ENCODE measurements around the gene LZTS3.

DNA sequence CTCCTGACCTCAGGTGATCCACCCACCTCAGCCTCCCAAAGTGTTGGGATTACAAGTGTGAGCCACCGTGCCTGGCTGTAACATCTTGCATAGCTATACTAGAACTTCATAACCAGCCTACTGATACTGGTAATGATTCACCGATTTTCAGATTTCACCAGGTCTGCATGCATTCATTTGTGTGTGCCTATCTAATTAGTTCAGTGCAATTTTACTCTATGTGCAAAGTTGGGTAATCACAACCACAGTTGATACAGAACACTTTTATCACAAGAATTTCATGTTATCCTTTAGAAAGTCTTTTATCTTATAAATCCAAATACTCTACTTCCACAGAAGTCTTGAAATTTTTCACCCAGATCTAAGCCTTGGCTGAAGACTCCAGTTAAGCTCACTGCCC lies 35.9 kb downstream of the LZTS3 start:
- TF ChIP-seq NANOG (IDR thresholded peaks at IDR 0.05; ENCODE audit: insufficient read depth, low read depth, low read length, poor library complexity, severe bottlenecking) = no peak
- TF ChIP-seq SUZ12 (IDR thresholded peaks at IDR 0.05; ENCODE audit: low read length) = no peak
- TF ChIP-seq YY1 (IDR thresholded peaks at IDR 0.05; ENCODE audit: low read depth, low read length) = no peak
- TF ChIP-seq POLR2A (IDR thresholded peaks at IDR 0.05; ENCODE audit: control extremely low read depth in 1 of 2, low read depth in 2 of 2, low read length in 2 of 2) = no peak
- TF ChIP-seq, protein P1, sequence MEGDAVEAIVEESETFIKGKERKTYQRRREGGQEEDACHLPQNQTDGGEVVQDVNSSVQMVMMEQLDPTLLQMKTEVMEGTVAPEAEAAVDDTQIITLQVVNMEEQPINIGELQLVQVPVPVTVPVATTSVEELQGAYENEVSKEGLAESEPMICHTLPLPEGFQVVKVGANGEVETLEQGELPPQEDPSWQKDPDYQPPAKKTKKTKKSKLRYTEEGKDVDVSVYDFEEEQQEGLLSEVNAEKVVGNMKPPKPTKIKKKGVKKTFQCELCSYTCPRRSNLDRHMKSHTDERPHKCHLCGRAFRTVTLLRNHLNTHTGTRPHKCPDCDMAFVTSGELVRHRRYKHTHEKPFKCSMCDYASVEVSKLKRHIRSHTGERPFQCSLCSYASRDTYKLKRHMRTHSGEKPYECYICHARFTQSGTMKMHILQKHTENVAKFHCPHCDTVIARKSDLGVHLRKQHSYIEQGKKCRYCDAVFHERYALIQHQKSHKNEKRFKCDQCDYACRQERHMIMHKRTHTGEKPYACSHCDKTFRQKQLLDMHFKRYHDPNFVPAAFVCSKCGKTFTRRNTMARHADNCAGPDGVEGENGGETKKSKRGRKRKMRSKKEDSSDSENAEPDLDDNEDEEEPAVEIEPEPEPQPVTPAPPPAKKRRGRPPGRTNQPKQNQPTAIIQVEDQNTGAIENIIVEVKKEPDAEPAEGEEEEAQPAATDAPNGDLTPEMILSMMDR (IDR thresholded peaks at IDR 0.05; ENCODE audit: control extremely low read depth in 1 of 3, insufficient read depth in 1 of 3, low read depth in 1 of 3, low read length in 3 of 3) = no peak
- no peak for TF ChIP-seq POLR2AphosphoS5 (IDR thresholded peaks at IDR 0.05; ENCODE audit: low read depth, low read length)
- TF ChIP-seq ZNF274 (IDR thresholded peaks at IDR 0.05; ENCODE audit: borderline replicate concordance, extremely low read depth, low read length) = no peak
- TF ChIP-seq, protein P2, sequence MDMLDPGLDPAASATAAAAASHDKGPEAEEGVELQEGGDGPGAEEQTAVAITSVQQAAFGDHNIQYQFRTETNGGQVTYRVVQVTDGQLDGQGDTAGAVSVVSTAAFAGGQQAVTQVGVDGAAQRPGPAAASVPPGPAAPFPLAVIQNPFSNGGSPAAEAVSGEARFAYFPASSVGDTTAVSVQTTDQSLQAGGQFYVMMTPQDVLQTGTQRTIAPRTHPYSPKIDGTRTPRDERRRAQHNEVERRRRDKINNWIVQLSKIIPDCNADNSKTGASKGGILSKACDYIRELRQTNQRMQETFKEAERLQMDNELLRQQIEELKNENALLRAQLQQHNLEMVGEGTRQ (IDR thresholded peaks at IDR 0.05; ENCODE audit: low read length) = no peak
- TF ChIP-seq JUND (IDR thresholded peaks at IDR 0.05; ENCODE audit: low read length) = no peak
- TF ChIP-seq RAD21 (IDR thresholded peaks at IDR 0.05 in 1 of 2, conservative IDR thresholded peaks at IDR 0.05 in 1 of 2; ENCODE audit: low read depth in 2 of 2, low read length in 2 of 2) = no peak
- TF ChIP-seq TAF1 (IDR thresholded peaks at IDR 0.05; ENCODE audit: low read depth, low read length) = no peak

All from H1 (cell line).